ENCODE data around the gene PRR30.

DNA sequence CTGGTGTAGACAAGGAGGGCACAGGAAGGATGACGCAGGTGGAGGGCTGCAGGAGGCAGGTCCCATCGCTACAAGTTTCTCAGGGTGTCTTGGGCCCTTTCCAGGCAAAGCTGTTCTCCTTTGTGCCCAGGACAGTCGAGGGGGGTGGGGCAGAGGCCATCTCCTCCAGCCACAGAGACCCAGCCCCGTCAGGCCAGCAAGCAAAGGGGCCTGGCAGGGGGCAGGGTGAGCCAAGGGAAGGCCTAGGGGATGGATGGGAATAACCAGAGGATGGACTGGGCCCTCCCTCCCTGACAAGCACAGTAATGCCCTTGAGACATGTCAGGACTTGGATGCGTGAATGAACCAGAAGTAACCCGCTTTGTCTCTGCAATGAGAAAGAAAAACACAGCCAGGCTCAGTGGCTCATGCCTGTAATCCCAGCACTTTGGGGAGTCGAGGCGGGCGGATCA, 15.9 kb upstream of the PRR30 start:
- TF ChIP-seq POLR2AphosphoS5 (IDR thresholded peaks at IDR 0.05; ENCODE audit: low read depth, low read length) (no peak), TAF1 (IDR thresholded peaks at IDR 0.05; ENCODE audit: borderline replicate concordance, insufficient read depth, low read length) (no peak), SIN3A (IDR thresholded peaks at IDR 0.05; ENCODE audit: borderline replicate concordance, insufficient read depth, low read length) (no peak)
- TF ChIP-seq, protein P1, sequence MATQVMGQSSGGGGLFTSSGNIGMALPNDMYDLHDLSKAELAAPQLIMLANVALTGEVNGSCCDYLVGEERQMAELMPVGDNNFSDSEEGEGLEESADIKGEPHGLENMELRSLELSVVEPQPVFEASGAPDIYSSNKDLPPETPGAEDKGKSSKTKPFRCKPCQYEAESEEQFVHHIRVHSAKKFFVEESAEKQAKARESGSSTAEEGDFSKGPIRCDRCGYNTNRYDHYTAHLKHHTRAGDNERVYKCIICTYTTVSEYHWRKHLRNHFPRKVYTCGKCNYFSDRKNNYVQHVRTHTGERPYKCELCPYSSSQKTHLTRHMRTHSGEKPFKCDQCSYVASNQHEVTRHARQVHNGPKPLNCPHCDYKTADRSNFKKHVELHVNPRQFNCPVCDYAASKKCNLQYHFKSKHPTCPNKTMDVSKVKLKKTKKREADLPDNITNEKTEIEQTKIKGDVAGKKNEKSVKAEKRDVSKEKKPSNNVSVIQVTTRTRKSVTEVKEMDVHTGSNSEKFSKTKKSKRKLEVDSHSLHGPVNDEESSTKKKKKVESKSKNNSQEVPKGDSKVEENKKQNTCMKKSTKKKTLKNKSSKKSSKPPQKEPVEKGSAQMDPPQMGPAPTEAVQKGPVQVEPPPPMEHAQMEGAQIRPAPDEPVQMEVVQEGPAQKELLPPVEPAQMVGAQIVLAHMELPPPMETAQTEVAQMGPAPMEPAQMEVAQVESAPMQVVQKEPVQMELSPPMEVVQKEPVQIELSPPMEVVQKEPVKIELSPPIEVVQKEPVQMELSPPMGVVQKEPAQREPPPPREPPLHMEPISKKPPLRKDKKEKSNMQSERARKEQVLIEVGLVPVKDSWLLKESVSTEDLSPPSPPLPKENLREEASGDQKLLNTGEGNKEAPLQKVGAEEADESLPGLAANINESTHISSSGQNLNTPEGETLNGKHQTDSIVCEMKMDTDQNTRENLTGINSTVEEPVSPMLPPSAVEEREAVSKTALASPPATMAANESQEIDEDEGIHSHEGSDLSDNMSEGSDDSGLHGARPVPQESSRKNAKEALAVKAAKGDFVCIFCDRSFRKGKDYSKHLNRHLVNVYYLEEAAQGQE (IDR thresholded peaks at IDR 0.05; ENCODE audit: insufficient read depth in 1 of 2, low read depth in 2 of 2, low read length in 2 of 2) = no peak

Data from PFSK-1 (cell line).